ENCODE results near the gene EID3.

Gene EID3

GRCh38 chr12:104345234-104346066 is 41.9 kb downstream of the EID3 start:
- Histone ChIP-seq H3K4me1 (ENCODE audit: control insufficient read depth, low read depth, low read length) (no peaks in the 10 kb centered on the region), H3K4me3 (ENCODE audit: low read length) (no peak overlapping the region), H3K36me3 (ENCODE audit: control insufficient read depth, insufficient read depth, low read length) (peaks cover 9% of the 10 kb centered on the region), H3K27ac (ENCODE audit: low read depth, low read length) (no peak overlapping the region), H3K79me1 (ENCODE audit: low read length) (peaks cover 2% of the 10 kb centered on the region), H4K5ac (ENCODE audit: low read length) (no peak overlapping the region), H3K18ac (ENCODE audit: low read length) (no peak overlapping the region), H3K23ac (ENCODE audit: low read length) (no peak overlapping the region), H3K9ac (ENCODE audit: low read length) (no peak overlapping the region), H3K56ac (ENCODE audit: low read length) (no peak overlapping the region), H2AK5ac (ENCODE audit: low read length) (no peak overlapping the region), H2BK15ac (replicated peaks; ENCODE audit: low read depth) (no peak overlapping the region), H2BK120ac (ENCODE audit: low read depth, low read length) (no peak overlapping the region), H3K79me2 (ENCODE audit: control insufficient read depth, insufficient read depth, low read length) (no peaks in the 10 kb centered on the region), H3K4me2 (ENCODE audit: low read length) (no peak overlapping the region), H4K8ac (ENCODE audit: low read depth, low read length) (no peak overlapping the region), H3K4ac (ENCODE audit: low read depth, low read length) (no peak overlapping the region), H3K27me3 (ENCODE audit: insufficient read depth, low read length, poor library complexity) (no peaks in the 10 kb centered on the region), H2BK5ac (ENCODE audit: low read length) (no peak overlapping the region)
- no CpG with 5 or more reads among the region's 7 CpGs for WGBS (ENCODE audit: extremely low coverage, insufficient coverage, low lambda C conversion rate)
- peak; percentile 46 for DNase-seq

- Histone ChIP-seq H3K4me2 (ENCODE audit: low read length) (no peak overlapping the region), H3K79me2 (ENCODE audit: control insufficient read depth, insufficient read depth, low read length) (no peaks in the 10 kb centered on the region), H3K27me3 (ENCODE audit: insufficient read depth, low read length, poor library complexity) (no peaks in the 10 kb centered on the region), H3K4me1 (ENCODE audit: control insufficient read depth, low read depth, low read length) (no peaks in the 10 kb centered on the region), H3K18ac (ENCODE audit: low read length) (no peak overlapping the region), H3K79me1 (ENCODE audit: low read length) (no peaks in the 10 kb centered on the region), H2BK15ac (replicated peaks; ENCODE audit: low read depth) (no peak overlapping the region), H3K27ac (ENCODE audit: low read depth, low read length) (no peak overlapping the region), H2AK5ac (ENCODE audit: low read length) (no peak overlapping the region), H4K8ac (ENCODE audit: low read depth, low read length) (no peak overlapping the region), H3K36me3 (ENCODE audit: control insufficient read depth, insufficient read depth, low read length) (peaks cover 5% of the 10 kb centered on the region), H2BK120ac (ENCODE audit: low read depth, low read length) (no peak overlapping the region), H4K5ac (ENCODE audit: low read length) (no peak overlapping the region), H3K23ac (ENCODE audit: low read length) (no peak overlapping the region), H2BK5ac (ENCODE audit: low read length) (no peak overlapping the region), H3K9ac (ENCODE audit: low read length) (no peak overlapping the region), H3K4ac (ENCODE audit: low read depth, low read length) (no peak overlapping the region), H3K4me3 (ENCODE audit: low read length) (no peak overlapping the region), H3K56ac (ENCODE audit: low read length) (no peak overlapping the region)
- no CpG with 5 or more reads among the region's 5 CpGs for WGBS (ENCODE audit: extremely low coverage, insufficient coverage, low lambda C conversion rate)
- no peak for DNase-seq
Observed at GRCh38 chr12:104347374-104348075, 44.0 kb downstream of the EID3 start.

- no peaks in the 10 kb centered on the region for H3K79me2 ChIP-seq (ENCODE audit: control insufficient read depth, insufficient read depth, low read length)
- H2BK15ac ChIP-seq (replicated peaks; ENCODE audit: low read depth): no peak overlapping the region
- no peak overlapping the region for H2AK5ac ChIP-seq (ENCODE audit: low read length)
- no peak overlapping the region for H3K4me2 ChIP-seq (ENCODE audit: low read length)
- H3K36me3 ChIP-seq (ENCODE audit: control insufficient read depth, insufficient read depth, low read length): peaks cover 5% of the 10 kb centered on the region
- H3K18ac ChIP-seq (ENCODE audit: low read length): no peak overlapping the region
- no peak overlapping the region for H3K27ac ChIP-seq (ENCODE audit: low read depth, low read length)
- no peak overlapping the region for H3K23ac ChIP-seq (ENCODE audit: low read length)
- no peak overlapping the region for H3K4me3 ChIP-seq (ENCODE audit: low read length)
- H3K79me1 ChIP-seq (ENCODE audit: low read length): no peaks in the 10 kb centered on the region
- H3K56ac ChIP-seq (ENCODE audit: low read length): no peak overlapping the region
- no peak overlapping the region for H3K9ac ChIP-seq (ENCODE audit: low read length)
- H3K27me3 ChIP-seq (ENCODE audit: insufficient read depth, low read length, poor library complexity): no peaks in the 10 kb centered on the region
- no peak overlapping the region for H2BK5ac ChIP-seq (ENCODE audit: low read length)
- DNase-seq: no peak
- H4K5ac ChIP-seq (ENCODE audit: low read length): no peak overlapping the region
- no peak overlapping the region for H3K4ac ChIP-seq (ENCODE audit: low read depth, low read length)
- H4K8ac ChIP-seq (ENCODE audit: low read depth, low read length): no peak overlapping the region
- no CpG with 5 or more reads among the region's 11 CpGs for WGBS (ENCODE audit: extremely low coverage, insufficient coverage, low lambda C conversion rate)
- no peak overlapping the region for H2BK120ac ChIP-seq (ENCODE audit: low read depth, low read length)
- no peaks in the 10 kb centered on the region for H3K4me1 ChIP-seq (ENCODE audit: control insufficient read depth, low read depth, low read length)
Observed at GRCh38 chr12:104348283-104348993, 44.9 kb downstream of the EID3 start.

GRCh38 chr12:104348994-104349494 is 45.5 kb downstream of the EID3 start:
- Histone ChIP-seq H3K4me2 (ENCODE audit: low read length) (no peak overlapping the region), H3K79me2 (ENCODE audit: control insufficient read depth, insufficient read depth, low read length) (no peaks in the 10 kb centered on the region), H2BK5ac (ENCODE audit: low read length) (no peak overlapping the region), H3K56ac (ENCODE audit: low read length) (no peak overlapping the region), H3K36me3 (ENCODE audit: control insufficient read depth, insufficient read depth, low read length) (peaks cover 5% of the 10 kb centered on the region), H2AK5ac (ENCODE audit: low read length) (no peak overlapping the region), H3K79me1 (ENCODE audit: low read length) (no peaks in the 10 kb centered on the region), H2BK120ac (ENCODE audit: low read depth, low read length) (no peak overlapping the region), H2BK15ac (replicated peaks; ENCODE audit: low read depth) (no peak overlapping the region), H3K4me3 (ENCODE audit: low read length) (no peak overlapping the region), H3K23ac (ENCODE audit: low read length) (no peak overlapping the region), H4K8ac (ENCODE audit: low read depth, low read length) (no peak overlapping the region), H3K4me1 (ENCODE audit: control insufficient read depth, low read depth, low read length) (no peaks in the 10 kb centered on the region), H3K27me3 (ENCODE audit: insufficient read depth, low read length, poor library complexity) (no peaks in the 10 kb centered on the region), H3K9ac (ENCODE audit: low read length) (no peak overlapping the region), H3K18ac (ENCODE audit: low read length) (no peak overlapping the region), H4K5ac (ENCODE audit: low read length) (no peak overlapping the region), H3K4ac (ENCODE audit: low read depth, low read length) (no peak overlapping the region), H3K27ac (ENCODE audit: low read depth, low read length) (no peak overlapping the region)
- no peak for DNase-seq
- no CpG with 5 or more reads among the region's 2 CpGs for WGBS (ENCODE audit: extremely low coverage, insufficient coverage, low lambda C conversion rate)

- H3K27me3 ChIP-seq (ENCODE audit: insufficient read depth, low read length, poor library complexity): no peaks in the 10 kb centered on the region
- H3K4me3 ChIP-seq (ENCODE audit: low read length): no peak overlapping the region
- H3K4me1 ChIP-seq (ENCODE audit: control insufficient read depth, low read depth, low read length): no peaks in the 10 kb centered on the region
- H3K18ac ChIP-seq (ENCODE audit: low read length): no peak overlapping the region
- no peak overlapping the region for H3K4me2 ChIP-seq (ENCODE audit: low read length)
- no peaks in the 10 kb centered on the region for H3K79me1 ChIP-seq (ENCODE audit: low read length)
- H3K36me3 ChIP-seq (ENCODE audit: control insufficient read depth, insufficient read depth, low read length): peaks cover 5% of the 10 kb centered on the region
- H3K56ac ChIP-seq (ENCODE audit: low read length): no peak overlapping the region
- no peak overlapping the region for H3K27ac ChIP-seq (ENCODE audit: low read depth, low read length)
- no peaks in the 10 kb centered on the region for H3K79me2 ChIP-seq (ENCODE audit: control insufficient read depth, insufficient read depth, low read length)
- H4K5ac ChIP-seq (ENCODE audit: low read length): no peak overlapping the region
- H2BK5ac ChIP-seq (ENCODE audit: low read length): no peak overlapping the region
- no peak overlapping the region for H2AK5ac ChIP-seq (ENCODE audit: low read length)
- no peak overlapping the region for H2BK15ac ChIP-seq (replicated peaks; ENCODE audit: low read depth)
- no CpG with 5 or more reads among the region's 8 CpGs for WGBS (ENCODE audit: extremely low coverage, insufficient coverage, low lambda C conversion rate)
- no peak overlapping the region for H3K23ac ChIP-seq (ENCODE audit: low read length)
- no peak for DNase-seq
- no peak overlapping the region for H3K9ac ChIP-seq (ENCODE audit: low read length)
- no peak overlapping the region for H3K4ac ChIP-seq (ENCODE audit: low read depth, low read length)
- no peak overlapping the region for H2BK120ac ChIP-seq (ENCODE audit: low read depth, low read length)
- H4K8ac ChIP-seq (ENCODE audit: low read depth, low read length): no peak overlapping the region
Observed at GRCh38 chr12:104350211-104351056, 46.9 kb downstream of the EID3 start.

Measured in mesendoderm (in vitro differentiated cells).